LHCN-M2 (cell line): ENCODE data around the gene USP22. TPM values are rescaled to one million over a fixed set of nuclear protein-coding genes. Genes with fewer than 3 reads are reported as not detected.
A peak's percentile ranks its signal among the peaks of the same experiment; 100 is the strongest.

Source experiments
- DNase-seq: peaks from one replicate; pipeline ENCODE4 v3.0.0-alpha.2; 2012; ENCODE audit warnings: low read depth
- total RNA-seq: library from RNA; depleted of rRNA; stranded (reverse); fragments of >200 nt; gene quantifications from 2 replicates; pipeline ENCODE4 v1.2.3, GENCODE V29; 2014; rRNA removed

Gene USP22
- total RNA-seq, 1 experiment from 2014 or later: 267 TPM

GRCh38 chr17:20960871-20961270, 81.9 kb downstream of the USP22 start:
- DNase-seq: no peak

- DNase-seq: peak; percentile 95
Observed at GRCh38 chr17:20955427-20956323, 87.1 kb downstream of the USP22 start.

GRCh38 chr17:20954794-20955193, 88.0 kb downstream of the USP22 start:
- DNase-seq: peak; percentile 37

- DNase-seq: no peak
Observed at GRCh38 chr17:20952183-20952582, 90.6 kb downstream of the USP22 start.

Other genes with a start within 250 kb of the USP22 start
- gene DHRS7B, start 84.0 kb upstream of the USP22 start, total RNA-seq: 16.8 and 17.6 TPM in 2 replicates
- 23.4 and 26.2 TPM in 2 replicates for gene TMEM11, start 171.2 kb upstream of the USP22 start, total RNA-seq
- gene NATD1, start 210.4 kb upstream of the USP22 start, total RNA-seq: 2.3 and 4.3 TPM in 2 replicates
- gene MAP2K3, start 241.7 kb upstream of the USP22 start, total RNA-seq: 19.3 and 28.8 TPM in 2 replicates